GM12874 (cell line): ENCODE data around the gene GLTP.

Experiments
- CTCF ChIP-seq: IDR thresholded peaks from 2 replicates; pipeline ENCODE4 v1.5.1; 2011; ENCODE audit warnings: low read depth, mild to moderate bottlenecking, control low read depth, low read length, moderate library complexity; ENCODE audit not compliant: insufficient read depth

The GLTP gene

DNA sequence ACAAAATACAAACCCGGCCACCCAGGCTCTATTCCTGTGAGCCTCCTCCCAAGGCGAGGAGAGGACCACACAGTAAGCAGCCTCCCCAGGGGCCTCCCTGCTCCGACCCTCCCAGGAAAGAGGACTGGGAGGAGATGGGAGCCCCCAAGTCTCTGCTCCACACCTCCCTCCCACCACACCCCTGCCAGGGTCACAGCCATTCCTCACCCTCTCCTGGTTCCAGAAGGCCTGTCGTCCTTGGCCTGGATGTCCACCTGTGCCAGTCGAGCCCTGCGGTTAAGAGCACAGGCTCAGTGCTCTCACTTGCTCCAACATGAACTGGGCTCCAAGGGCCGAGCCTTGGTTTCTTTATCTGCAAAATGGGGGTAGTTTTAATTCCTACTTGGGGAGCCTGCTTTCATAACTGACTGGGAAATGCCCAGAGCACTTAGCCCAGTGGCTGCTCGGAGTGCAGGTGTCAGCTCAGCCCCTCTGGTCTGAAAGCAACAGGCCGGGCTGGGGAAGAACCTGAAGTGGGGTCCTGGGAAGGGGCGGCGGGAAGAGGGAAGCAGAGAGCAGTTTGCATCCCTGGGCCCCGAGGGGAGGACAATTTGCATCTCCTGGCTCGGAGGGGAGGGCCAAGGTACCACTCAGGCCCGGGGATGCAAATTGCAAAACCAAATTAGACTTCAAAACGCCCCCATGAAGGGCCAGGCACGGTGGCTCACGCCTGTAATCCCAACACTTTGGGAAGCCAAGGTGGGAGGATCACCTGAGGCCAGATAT, 43.3 kb upstream of the GLTP start:
- no peak for TF ChIP-seq CTCF

DNA sequence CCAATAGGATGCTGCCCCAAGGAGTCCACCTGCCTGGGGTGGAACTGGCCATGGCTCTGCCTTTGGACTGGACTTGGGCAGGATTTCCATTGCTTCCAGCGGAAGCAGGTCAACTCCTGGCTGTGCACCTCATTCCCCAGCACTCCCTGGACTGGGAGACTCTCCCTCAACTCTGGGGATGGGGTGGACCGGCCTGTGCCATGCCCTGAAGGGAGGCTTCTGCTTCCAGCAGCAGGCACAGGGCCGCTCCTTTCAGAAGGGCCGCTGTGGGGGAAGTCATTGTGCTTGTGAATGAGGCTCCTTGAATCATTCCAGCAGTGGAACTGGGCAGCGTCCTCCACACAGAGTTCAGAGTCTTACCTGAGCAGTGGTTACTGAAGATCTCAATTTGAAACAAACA, 42.7 kb upstream of the GLTP start:
- TF ChIP-seq CTCF = no peak

- TF ChIP-seq CTCF = no peak
Observed at GRCh38 chr12:109921982-109922381, 41.6 kb upstream of the GLTP start.

DNA sequence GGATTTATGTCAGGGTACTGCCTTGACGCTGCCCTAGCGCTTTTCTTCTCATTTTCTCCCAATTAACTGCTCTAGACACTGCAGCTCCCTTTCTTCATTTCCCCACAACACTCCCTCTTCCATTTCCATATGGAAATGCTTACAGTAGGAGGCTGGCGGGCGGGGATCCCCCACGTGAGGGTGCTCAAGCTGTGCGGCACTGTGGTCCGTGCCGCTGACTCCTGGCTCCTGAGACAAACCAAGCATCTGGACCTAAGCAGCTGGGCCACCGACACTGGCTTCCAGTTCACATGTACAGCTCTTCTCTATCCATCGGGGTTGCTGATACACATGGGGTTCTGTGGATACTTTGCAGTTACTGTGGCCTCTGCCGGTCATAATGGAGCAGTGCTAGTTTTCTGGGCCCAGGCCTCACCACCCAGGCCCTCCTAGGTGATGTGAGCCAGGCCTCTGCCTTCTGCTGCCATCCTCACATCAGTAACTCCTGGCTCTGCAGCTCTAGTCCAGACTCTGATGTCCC, 40.0 kb upstream of the GLTP start:
- no peak for TF ChIP-seq CTCF

- no peak for TF ChIP-seq CTCF
Observed at GRCh38 chr12:109919456-109919855, 39.1 kb upstream of the GLTP start.

GRCh38 chr12:109916045-109916444, 35.7 kb upstream of the GLTP start:
- TF ChIP-seq CTCF = no peak

DNA sequence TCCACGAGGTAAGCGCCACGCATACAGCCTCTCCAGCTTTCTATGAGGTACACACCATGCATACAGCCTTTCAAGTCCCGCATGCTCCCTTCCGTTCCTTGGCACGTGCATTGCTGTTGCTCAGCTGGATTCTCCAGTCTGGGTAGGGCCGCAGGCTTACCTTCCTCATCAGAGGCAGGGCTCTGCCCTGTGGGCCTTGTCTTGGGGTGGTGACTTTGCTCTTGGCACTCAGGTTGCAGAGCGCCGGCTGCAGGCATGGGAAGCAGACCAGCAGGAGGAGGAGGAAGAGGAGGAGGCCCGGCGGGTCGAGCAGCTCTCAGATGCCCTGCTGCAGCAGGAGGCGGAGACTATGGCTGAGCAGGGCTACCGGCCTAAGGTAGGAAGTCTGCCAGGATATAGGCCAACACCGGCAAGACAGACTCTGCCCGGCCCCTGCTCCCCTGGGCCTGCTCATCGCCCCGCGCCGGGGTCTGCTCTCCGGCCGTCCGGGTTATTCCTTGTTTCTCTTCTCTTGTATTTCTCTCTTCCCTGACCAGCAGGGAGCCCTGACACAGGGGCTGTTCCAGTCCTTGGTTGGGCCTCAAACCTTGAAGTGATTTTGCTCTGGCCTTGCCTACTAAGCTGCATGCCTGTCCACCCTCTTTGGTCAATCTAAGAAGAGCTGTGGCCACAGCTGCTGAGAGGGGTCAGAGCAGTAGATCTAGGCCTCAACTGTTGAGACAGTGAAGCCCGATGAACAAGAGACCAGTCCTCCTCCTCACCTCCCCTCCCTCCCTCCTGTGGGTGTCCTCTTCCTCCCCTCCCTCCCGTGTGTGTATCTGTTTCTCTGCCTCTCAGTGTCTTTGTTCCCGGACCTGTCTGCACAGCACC, 35.1 kb upstream of the GLTP start:
- no peak for TF ChIP-seq CTCF
